Measurements from ENCODE around the gene PDHX. TPM values are rescaled to one million over a fixed set of nuclear protein-coding genes. Genes with fewer than 3 reads are reported as not detected.

The PDHX gene
- total RNA-seq, 1 experiment from 2014 or later: 26.0 TPM

GRCh38 chr11:34990916-34991315 lies 74.5 kb downstream of the PDHX start:
- H3K9ac ChIP-seq (ENCODE audit: low read length): no peak overlapping the region
- no peak for DNase-seq
- no peaks in the 10 kb centered on the region for H3K36me3 ChIP-seq (ENCODE audit: insufficient read depth, low read length)
- no peak overlapping the region for H3K4me2 ChIP-seq (ENCODE audit: low read depth, low read length, poor library complexity, severe bottlenecking)
- no peaks in the 10 kb centered on the region for H3K9me2 ChIP-seq (replicated peaks; ENCODE audit: insufficient read depth, low read length)
- H3K4me3 ChIP-seq (ENCODE audit: low read length): no peak overlapping the region
- no peaks in the 10 kb centered on the region for H3K9me3 ChIP-seq (ENCODE audit: low read length)
- H3K27me3 ChIP-seq (ENCODE audit: low read length): no peaks in the 10 kb centered on the region
- no peak overlapping the region for H3K27ac ChIP-seq (ENCODE audit: low read length)
- H3K79me2 ChIP-seq (ENCODE audit: low read length): no peaks in the 10 kb centered on the region
- H4K20me1 ChIP-seq (ENCODE audit: insufficient read depth, low read depth, low read length): no peaks in the 10 kb centered on the region
- H3K4me1 ChIP-seq (ENCODE audit: low read length): 0 out of 2 replicates have a peak, but pooled peaks cover 3% of the 10 kb centered on the region
- H2AFZ ChIP-seq (ENCODE audit: low read length): no peak overlapping the region

- Histone ChIP-seq H3K79me2 (ENCODE audit: low read length) (no peaks in the 10 kb centered on the region), H3K9me2 (replicated peaks; ENCODE audit: insufficient read depth, low read length) (no peaks in the 10 kb centered on the region), H3K9me3 (ENCODE audit: low read length) (no peaks in the 10 kb centered on the region), H3K27me3 (ENCODE audit: low read length) (no peaks in the 10 kb centered on the region), H4K20me1 (ENCODE audit: insufficient read depth, low read depth, low read length) (no peaks in the 10 kb centered on the region), H3K27ac (ENCODE audit: low read length) (no peak overlapping the region), H3K4me2 (ENCODE audit: low read depth, low read length, poor library complexity, severe bottlenecking) (no peak overlapping the region), H3K4me1 (ENCODE audit: low read length) (peaks cover 26% of the 10 kb centered on the region), H3K36me3 (ENCODE audit: insufficient read depth, low read length) (no peaks in the 10 kb centered on the region), H2AFZ (ENCODE audit: low read length) (no peak overlapping the region), H3K9ac (ENCODE audit: low read length) (no peak overlapping the region), H3K4me3 (ENCODE audit: low read length) (no peak overlapping the region)
- no peak for DNase-seq
Observed at GRCh38 chr11:34994854-34995253, 78.4 kb downstream of the PDHX start.

- Histone ChIP-seq H3K27me3 (ENCODE audit: low read length) (no peaks in the 10 kb centered on the region), H3K4me1 (ENCODE audit: low read length) (peaks cover 30% of the 10 kb centered on the region), H3K9me2 (replicated peaks; ENCODE audit: insufficient read depth, low read length) (no peaks in the 10 kb centered on the region), H3K4me3 (ENCODE audit: low read length) (no peak overlapping the region), H3K27ac (ENCODE audit: low read length) (no peak overlapping the region), H3K79me2 (ENCODE audit: low read length) (no peaks in the 10 kb centered on the region), H4K20me1 (ENCODE audit: insufficient read depth, low read depth, low read length) (no peaks in the 10 kb centered on the region), H2AFZ (ENCODE audit: low read length) (no peak overlapping the region), H3K4me2 (ENCODE audit: low read depth, low read length, poor library complexity, severe bottlenecking) (no peak overlapping the region), H3K36me3 (ENCODE audit: insufficient read depth, low read length) (no peaks in the 10 kb centered on the region), H3K9ac (ENCODE audit: low read length) (no peak overlapping the region), H3K9me3 (ENCODE audit: low read length) (no peaks in the 10 kb centered on the region)
- no peak for DNase-seq
Observed at GRCh38 chr11:34996958-34997357, 80.5 kb downstream of the PDHX start.

GRCh38 chr11:34997952-34998528 lies 81.6 kb downstream of the PDHX start:
- H3K4me2 ChIP-seq (ENCODE audit: low read depth, low read length, poor library complexity, severe bottlenecking): no peak overlapping the region
- no peaks in the 10 kb centered on the region for H3K9me3 ChIP-seq (ENCODE audit: low read length)
- H2AFZ ChIP-seq (ENCODE audit: low read length): no peak overlapping the region
- H3K27me3 ChIP-seq (ENCODE audit: low read length): no peaks in the 10 kb centered on the region
- DNase-seq: peak; percentile 53
- H4K20me1 ChIP-seq (ENCODE audit: insufficient read depth, low read depth, low read length): no peaks in the 10 kb centered on the region
- no peaks in the 10 kb centered on the region for H3K9me2 ChIP-seq (replicated peaks; ENCODE audit: insufficient read depth, low read length)
- H3K27ac ChIP-seq (ENCODE audit: low read length): no peak overlapping the region
- no peaks in the 10 kb centered on the region for H3K79me2 ChIP-seq (ENCODE audit: low read length)
- H3K4me1 ChIP-seq (ENCODE audit: low read length): peaks cover 30% of the 10 kb centered on the region
- H3K36me3 ChIP-seq (ENCODE audit: insufficient read depth, low read length): no peaks in the 10 kb centered on the region
- H3K4me3 ChIP-seq (ENCODE audit: low read length): no peak overlapping the region
- H3K9ac ChIP-seq (ENCODE audit: low read length): no peak overlapping the region

GRCh38 chr11:34999453-34999852 lies 83.0 kb downstream of the PDHX start:
- no peaks in the 10 kb centered on the region for H3K9me2 ChIP-seq (replicated peaks; ENCODE audit: insufficient read depth, low read length)
- peaks cover 30% of the 10 kb centered on the region for H3K4me1 ChIP-seq (ENCODE audit: low read length)
- H3K27ac ChIP-seq (ENCODE audit: low read length): peak overlapping the region; percentile 63
- H2AFZ ChIP-seq (ENCODE audit: low read length): no peak overlapping the region
- H3K4me2 ChIP-seq (ENCODE audit: low read depth, low read length, poor library complexity, severe bottlenecking): peak overlapping the region; percentile 23
- no peaks in the 10 kb centered on the region for H3K27me3 ChIP-seq (ENCODE audit: low read length)
- peak; percentile 77 for DNase-seq
- no peaks in the 10 kb centered on the region for H4K20me1 ChIP-seq (ENCODE audit: insufficient read depth, low read depth, low read length)
- no peaks in the 10 kb centered on the region for H3K79me2 ChIP-seq (ENCODE audit: low read length)
- H3K4me3 ChIP-seq (ENCODE audit: low read length): no peak overlapping the region
- H3K9ac ChIP-seq (ENCODE audit: low read length): no peak overlapping the region
- no peaks in the 10 kb centered on the region for H3K36me3 ChIP-seq (ENCODE audit: insufficient read depth, low read length)
- H3K9me3 ChIP-seq (ENCODE audit: low read length): no peaks in the 10 kb centered on the region

- H3K4me1 ChIP-seq (ENCODE audit: low read length): peaks cover 21% of the 10 kb centered on the region
- H3K79me2 ChIP-seq (ENCODE audit: low read length): no peaks in the 10 kb centered on the region
- no peaks in the 10 kb centered on the region for H3K9me3 ChIP-seq (ENCODE audit: low read length)
- H3K9me2 ChIP-seq (replicated peaks; ENCODE audit: insufficient read depth, low read length): no peaks in the 10 kb centered on the region
- no peak overlapping the region for H3K4me3 ChIP-seq (ENCODE audit: low read length)
- no peaks in the 10 kb centered on the region for H4K20me1 ChIP-seq (ENCODE audit: insufficient read depth, low read depth, low read length)
- H3K9ac ChIP-seq (ENCODE audit: low read length): no peak overlapping the region
- H3K27me3 ChIP-seq (ENCODE audit: low read length): no peaks in the 10 kb centered on the region
- H3K4me2 ChIP-seq (ENCODE audit: low read depth, low read length, poor library complexity, severe bottlenecking): no peak overlapping the region
- no peak overlapping the region for H2AFZ ChIP-seq (ENCODE audit: low read length)
- DNase-seq: peak; percentile 23
- H3K36me3 ChIP-seq (ENCODE audit: insufficient read depth, low read length): no peaks in the 10 kb centered on the region
- H3K27ac ChIP-seq (ENCODE audit: low read length): no peak overlapping the region
Observed at GRCh38 chr11:35003186-35003585, 86.8 kb downstream of the PDHX start.

GRCh38 chr11:35003658-35004057 lies 87.2 kb downstream of the PDHX start:
- DNase-seq: peak; percentile 7
- H3K36me3 ChIP-seq (ENCODE audit: insufficient read depth, low read length): no peaks in the 10 kb centered on the region
- H2AFZ ChIP-seq (ENCODE audit: low read length): no peak overlapping the region
- no peak overlapping the region for H3K4me3 ChIP-seq (ENCODE audit: low read length)
- peaks cover 17% of the 10 kb centered on the region for H3K4me1 ChIP-seq (ENCODE audit: low read length)
- no peaks in the 10 kb centered on the region for H3K27me3 ChIP-seq (ENCODE audit: low read length)
- no peaks in the 10 kb centered on the region for H3K9me3 ChIP-seq (ENCODE audit: low read length)
- no peaks in the 10 kb centered on the region for H4K20me1 ChIP-seq (ENCODE audit: insufficient read depth, low read depth, low read length)
- H3K9ac ChIP-seq (ENCODE audit: low read length): no peak overlapping the region
- no peaks in the 10 kb centered on the region for H3K79me2 ChIP-seq (ENCODE audit: low read length)
- no peak overlapping the region for H3K4me2 ChIP-seq (ENCODE audit: low read depth, low read length, poor library complexity, severe bottlenecking)
- no peak overlapping the region for H3K27ac ChIP-seq (ENCODE audit: low read length)
- no peaks in the 10 kb centered on the region for H3K9me2 ChIP-seq (replicated peaks; ENCODE audit: insufficient read depth, low read length)

- no peak overlapping the region for H3K9ac ChIP-seq (ENCODE audit: low read length)
Observed at GRCh38 chr11:35005141-35005780, 88.8 kb downstream of the PDHX start.

More at GRCh38 chr11:35005141-35005780, 88.8 kb downstream of the PDHX start:
- no peak overlapping the region for H2AFZ ChIP-seq (ENCODE audit: low read length)
- H3K27me3 ChIP-seq (ENCODE audit: low read length): no peaks in the 10 kb centered on the region
- H3K9me2 ChIP-seq (replicated peaks; ENCODE audit: insufficient read depth, low read length): no peaks in the 10 kb centered on the region
- H3K4me3 ChIP-seq (ENCODE audit: low read length): no peak overlapping the region
- peaks cover under 1% of the 10 kb centered on the region for H3K4me1 ChIP-seq (ENCODE audit: low read length)
- no peaks in the 10 kb centered on the region for H3K36me3 ChIP-seq (ENCODE audit: insufficient read depth, low read length)
- H3K9me3 ChIP-seq (ENCODE audit: low read length): no peaks in the 10 kb centered on the region
- H3K27ac ChIP-seq (ENCODE audit: low read length): no peak overlapping the region
- no peak overlapping the region for H3K4me2 ChIP-seq (ENCODE audit: low read depth, low read length, poor library complexity, severe bottlenecking)
- no peaks in the 10 kb centered on the region for H4K20me1 ChIP-seq (ENCODE audit: insufficient read depth, low read depth, low read length)
- H3K79me2 ChIP-seq (ENCODE audit: low read length): no peaks in the 10 kb centered on the region
- no peak for DNase-seq
